Colonic mucosa (tissue), 4 donors: ENCODE results near the gene PCLO. TPM values are rescaled to one million over a fixed set of nuclear protein-coding genes. Genes with fewer than 3 reads are reported as not detected.

Source experiments
- DNase-seq: peaks from one replicate; pipeline ENCODE4 v3.0.0-alpha.2; 2020
- H3K27ac ChIP-seq: fragments of 200-600 bp; one replicate; pipeline ENCODE4 v1.8.0; 2021
- H3K27me3 ChIP-seq: fragments of 200-600 bp; one replicate; pipeline ENCODE4 v1.8.0; 2021
- H3K36me3 ChIP-seq: fragments of 200-600 bp; one replicate; pipeline ENCODE4 v1.8.0; 2021
- H3K4me1 ChIP-seq: fragments of 200-600 bp; one replicate; pipeline ENCODE4 v1.8.0; 2021; ENCODE audit warnings: mild to moderate bottlenecking
- H3K4me3 ChIP-seq: fragments of 200-600 bp; one replicate; pipeline ENCODE4 v1.8.0; 2021
- H3K9ac ChIP-seq, 2 donors: one replicate each; pipeline ENCODE4 v1.7.0; 2013; ENCODE audit warnings: control low read depth in 2 of 2, low read depth in 2 of 2, low read length in 2 of 2
- H3K9me3 ChIP-seq: fragments of 200-600 bp; one replicate; pipeline ENCODE4 v1.8.0; 2021
- intact Hi-C: fragments of 100-400 bp; cut with DNase I; formaldehyde crosslinking; loops from one replicate; pipeline ENCODE4 v1.14.1; 2022
- total RNA-seq, 2 donors: library from RNA; stranded (reverse); fragmentation: NEBNext Ultra II Directional in 1 of 2; extraction: Animal tissue kit (Norgen Biotek cat#: 25700) in 1 of 2; gene quantifications; one replicate each; pipeline ENCODE4 v1.2.1, GENCODE V29; 2021
- TF ChIP-seq, protein P1 (sequence below): fragments of 200-600 bp; IDR thresholded peaks from one replicate; pipeline ENCODE4 v1.8.0; 2022; ENCODE audit warnings: antibody characterized with exemption, mild to moderate bottlenecking
- donor health status: healthy.
- donor health status: DM: no; HTN: no; CAD: no.
- donor health status: DM: no; HTN: no; CAD: no.

Gene PCLO
- total RNA-seq, 2 donors from 2014 or later, result 6.9 to 8.8 TPM

DNA sequence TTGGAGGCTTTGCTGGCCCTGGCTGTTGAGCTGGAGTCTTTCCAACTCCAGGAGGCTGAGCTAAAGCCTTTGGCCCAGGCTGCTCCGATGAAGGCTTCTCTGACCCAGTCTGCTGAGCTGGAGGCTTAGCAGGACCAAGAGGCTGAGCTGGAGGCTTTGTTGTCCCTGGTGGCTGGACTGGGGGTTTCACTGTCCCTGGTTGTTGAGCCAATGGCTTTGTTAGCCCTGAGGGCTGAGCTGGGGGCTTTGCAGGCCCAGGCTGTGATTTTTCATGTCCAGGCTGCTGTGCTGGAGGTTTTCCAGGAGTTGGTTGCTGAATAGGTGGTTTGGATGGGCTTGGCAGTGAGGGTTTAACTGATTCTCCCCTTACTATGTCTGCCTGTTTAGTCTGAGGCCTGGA, 7.3 kb downstream of the PCLO start:
- Histone ChIP-seq H3K4me1 (no peaks in the 10 kb centered on the region), H3K27me3 (no peaks in the 10 kb centered on the region), H3K9ac (no peak overlapping the region), H3K4me3 (no peak overlapping the region), H3K36me3 (no peaks in the 10 kb centered on the region), H3K9me3 (no peaks in the 10 kb centered on the region), H3K27ac (no peak overlapping the region)
- TF ChIP-seq, protein P1, sequence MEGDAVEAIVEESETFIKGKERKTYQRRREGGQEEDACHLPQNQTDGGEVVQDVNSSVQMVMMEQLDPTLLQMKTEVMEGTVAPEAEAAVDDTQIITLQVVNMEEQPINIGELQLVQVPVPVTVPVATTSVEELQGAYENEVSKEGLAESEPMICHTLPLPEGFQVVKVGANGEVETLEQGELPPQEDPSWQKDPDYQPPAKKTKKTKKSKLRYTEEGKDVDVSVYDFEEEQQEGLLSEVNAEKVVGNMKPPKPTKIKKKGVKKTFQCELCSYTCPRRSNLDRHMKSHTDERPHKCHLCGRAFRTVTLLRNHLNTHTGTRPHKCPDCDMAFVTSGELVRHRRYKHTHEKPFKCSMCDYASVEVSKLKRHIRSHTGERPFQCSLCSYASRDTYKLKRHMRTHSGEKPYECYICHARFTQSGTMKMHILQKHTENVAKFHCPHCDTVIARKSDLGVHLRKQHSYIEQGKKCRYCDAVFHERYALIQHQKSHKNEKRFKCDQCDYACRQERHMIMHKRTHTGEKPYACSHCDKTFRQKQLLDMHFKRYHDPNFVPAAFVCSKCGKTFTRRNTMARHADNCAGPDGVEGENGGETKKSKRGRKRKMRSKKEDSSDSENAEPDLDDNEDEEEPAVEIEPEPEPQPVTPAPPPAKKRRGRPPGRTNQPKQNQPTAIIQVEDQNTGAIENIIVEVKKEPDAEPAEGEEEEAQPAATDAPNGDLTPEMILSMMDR, result no peak
- intact Hi-C loops, result no loop called here
- DNase-seq, result no peak

DNA sequence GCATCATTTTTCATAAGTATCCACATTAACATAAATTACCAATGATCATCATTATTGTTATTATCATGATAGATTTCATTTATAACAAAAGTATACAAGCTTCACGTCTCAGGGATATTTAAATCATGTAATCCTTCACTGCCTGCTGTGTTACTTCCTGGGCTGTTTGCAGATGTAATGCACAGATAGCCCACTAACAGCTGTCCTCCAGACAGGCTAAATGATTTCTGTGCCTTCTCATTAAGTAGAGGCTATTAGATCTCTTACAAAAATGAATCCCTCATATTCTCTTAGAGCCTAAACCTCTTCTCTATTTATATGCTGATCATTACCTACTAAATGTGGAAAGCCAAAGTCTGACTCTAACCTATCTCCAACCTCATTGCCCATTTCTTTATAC, 9.3 kb downstream of the PCLO start:
- H3K9me3 ChIP-seq, result no peaks in the 10 kb centered on the region
- TF ChIP-seq, protein P1, result no peak
- intact Hi-C loops, result no loop called here

DNA sequence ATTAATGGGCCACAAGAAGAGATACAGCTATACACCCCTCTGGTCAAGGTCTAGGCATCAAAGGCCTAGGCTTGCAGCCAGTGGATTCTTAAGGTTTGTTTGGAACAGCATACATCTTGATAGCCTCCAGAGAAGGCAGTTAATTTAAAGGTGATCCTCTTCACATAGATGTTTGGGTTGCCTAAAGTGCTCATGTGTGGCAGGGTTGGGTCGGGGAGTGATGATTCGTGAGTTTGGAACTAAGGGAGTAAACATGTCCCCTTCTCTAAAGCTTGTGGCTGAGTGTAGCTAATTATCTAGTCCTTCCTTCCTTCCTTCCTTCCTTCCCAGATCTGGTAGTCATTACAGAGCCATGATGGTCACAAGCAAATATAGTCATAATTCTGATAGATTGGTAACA, 12.4 kb downstream of the PCLO start:
- H3K4me1 ChIP-seq, result no peaks in the 10 kb centered on the region
- no peaks in the 10 kb centered on the region for H3K27me3 ChIP-seq
- TF ChIP-seq, protein P1, result no peak
- H3K9me3 ChIP-seq, result no peaks in the 10 kb centered on the region
- no peak overlapping the region for H3K4me3 ChIP-seq
- no peak overlapping the region for H3K9ac ChIP-seq
- no peak for DNase-seq
- H3K27ac ChIP-seq, result no peak overlapping the region
- no peaks in the 10 kb centered on the region for H3K36me3 ChIP-seq
- intact Hi-C loops, result no loop called here

More for the DNA sequence above, 9.3 kb downstream of the PCLO start:
- H3K27ac ChIP-seq, result no peak overlapping the region
- no peak overlapping the region for H3K4me3 ChIP-seq
- H3K9ac ChIP-seq, result no peak overlapping the region
- no peaks in the 10 kb centered on the region for H3K36me3 ChIP-seq
- H3K4me1 ChIP-seq, result no peaks in the 10 kb centered on the region
- no peak for DNase-seq
- H3K27me3 ChIP-seq, result no peaks in the 10 kb centered on the region

DNA sequence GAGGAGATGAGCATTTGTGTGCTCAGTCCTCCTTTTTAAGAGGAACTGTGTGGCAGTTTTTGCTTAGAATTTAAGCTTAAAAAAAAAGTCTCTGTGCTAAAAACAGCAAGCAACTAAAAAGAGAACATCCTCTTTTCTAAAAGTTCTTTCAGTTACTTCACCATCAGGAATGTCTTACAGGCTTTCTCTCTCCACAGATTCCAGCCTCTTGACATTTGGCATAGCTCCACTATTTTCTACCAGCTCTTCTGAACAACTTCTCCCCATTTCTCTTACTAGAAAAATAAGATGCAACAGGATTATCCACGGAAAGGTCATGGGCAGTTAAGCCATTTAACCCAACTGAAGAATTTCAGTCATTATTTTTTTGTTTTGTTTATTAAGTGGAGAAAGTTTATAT, 13.2 kb downstream of the PCLO start:
- H3K27ac ChIP-seq, result no peak overlapping the region
- DNase-seq, result no peak
- intact Hi-C loops, result no loop called here

DNA sequence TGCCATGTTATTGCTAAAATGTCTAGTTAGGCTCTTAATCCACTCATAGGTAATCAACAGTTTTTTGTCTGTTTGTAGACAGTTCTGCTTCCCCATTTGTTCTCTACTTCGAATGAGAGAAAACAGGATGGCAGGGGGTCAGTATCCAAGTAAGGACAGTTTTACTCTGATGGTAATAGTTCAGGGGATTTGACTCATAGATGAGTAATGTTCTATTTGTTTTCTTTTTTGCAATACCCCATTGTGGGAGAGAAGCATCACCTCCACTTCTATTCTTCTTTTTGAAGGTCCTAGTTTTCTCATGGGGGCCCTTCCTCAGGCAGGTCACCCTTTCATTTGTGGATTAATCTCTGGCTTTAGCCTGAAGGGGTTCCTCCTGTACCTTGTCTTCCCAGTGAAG, 13.9 kb downstream of the PCLO start:
- Histone ChIP-seq H3K36me3 (no peaks in the 10 kb centered on the region), H3K27ac (no peak overlapping the region), H3K9me3 (no peaks in the 10 kb centered on the region), H3K4me1 (no peaks in the 10 kb centered on the region), H3K9ac (no peak overlapping the region), H3K4me3 (no peak overlapping the region), H3K27me3 (no peaks in the 10 kb centered on the region)
- intact Hi-C loops, result no loop called here
- TF ChIP-seq, protein P1, result no peak
- no peak for DNase-seq

More for the DNA sequence above, 13.2 kb downstream of the PCLO start:
- H3K27me3 ChIP-seq, result no peaks in the 10 kb centered on the region
- no peaks in the 10 kb centered on the region for H3K4me1 ChIP-seq
- H3K9me3 ChIP-seq, result no peaks in the 10 kb centered on the region
- TF ChIP-seq, protein P1, result no peak
- no peak overlapping the region for H3K9ac ChIP-seq
- H3K4me3 ChIP-seq, result no peak overlapping the region
- H3K36me3 ChIP-seq, result no peaks in the 10 kb centered on the region

DNA sequence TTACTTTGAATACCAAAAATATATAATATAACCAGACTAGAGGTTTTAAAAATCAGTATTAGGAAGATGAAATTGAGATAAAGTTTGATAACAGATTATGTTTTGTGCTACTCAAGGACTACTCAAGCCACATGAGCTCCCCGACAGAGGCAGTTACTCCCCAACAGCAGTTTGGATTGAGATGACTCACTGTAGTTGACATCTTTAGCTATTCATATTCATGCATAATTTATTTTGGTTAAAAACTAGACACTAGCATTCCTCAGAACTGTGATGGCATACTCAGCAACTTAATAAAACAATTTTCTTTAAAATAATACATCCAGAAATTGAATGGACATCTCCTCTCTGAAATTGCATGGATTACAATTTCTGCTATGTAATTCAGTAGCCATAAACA, 19.6 kb downstream of the PCLO start:
- TF ChIP-seq, protein P1, result no peak
- intact Hi-C loops, result no loop called here
- Histone ChIP-seq H3K27ac (no peak overlapping the region), H3K9ac (no peak overlapping the region), H3K27me3 (no peaks in the 10 kb centered on the region), H3K9me3 (no peaks in the 10 kb centered on the region), H3K4me3 (no peak overlapping the region), H3K4me1 (no peaks in the 10 kb centered on the region), H3K36me3 (no peaks in the 10 kb centered on the region)
- DNase-seq, result no peak
